Karpas-422 (cell line): ENCODE results near the gene TAT. TPM values are rescaled to one million over a fixed set of nuclear protein-coding genes. Genes with fewer than 3 reads are reported as not detected.
"Not testable (repeated sequence)": the region's sequence is repeated elsewhere in the genome, so short reads cannot be mapped to it uniquely, and the experiment has no call there.

Experiments
- DNase-seq: peaks from one replicate; pipeline ENCODE4 v3.0.0-alpha.2; 2015
- H2AFZ ChIP-seq: fragments of 200-600 bp; sonication (generic); 2 replicates; pipeline ENCODE4 v1.6.1; 2014; ENCODE audit warnings: antibody characterized with exemption, low read length, mixed read lengths
- H3K27ac ChIP-seq: fragments of 200-600 bp; sonication (generic); 2 replicates; pipeline ENCODE4 v1.5.1; 2014; ENCODE audit warnings: mild to moderate bottlenecking, low read length, moderate library complexity
- H3K27me3 ChIP-seq: fragments of 200-600 bp; sonication (generic); 2 replicates; pipeline ENCODE4 v1.6.1; 2014; ENCODE audit warnings: low read length, mixed read lengths
- H3K36me3 ChIP-seq: fragments of 200-600 bp; sonication (generic); 2 replicates; pipeline ENCODE4 v1.6.1; 2014; ENCODE audit warnings: low read length, mixed read lengths; ENCODE audit not compliant: insufficient read depth
- H3K4me1 ChIP-seq: fragments of 200-600 bp; sonication (generic); 2 replicates; pipeline ENCODE4 v1.6.1; 2014; ENCODE audit warnings: mild to moderate bottlenecking, low read length, mixed read lengths
- H3K4me2 ChIP-seq: fragments of 200-600 bp; sonication (generic); 2 replicates; pipeline ENCODE4 v1.6.1; 2014; ENCODE audit warnings: low read length, low read depth, mild to moderate bottlenecking; ENCODE audit not compliant: poor library complexity, severe bottlenecking
- H3K4me3 ChIP-seq: fragments of 200-600 bp; sonication (generic); 2 replicates; pipeline ENCODE4 v1.5.1; 2014; ENCODE audit warnings: mild to moderate bottlenecking, antibody characterized with exemption, low read length, mixed read lengths
- H3K79me2 ChIP-seq: fragments of 200-600 bp; sonication (generic); 2 replicates; pipeline ENCODE4 v1.6.1; 2014; ENCODE audit warnings: mild to moderate bottlenecking, low read length, mixed read lengths
- H3K9ac ChIP-seq: fragments of 200-600 bp; sonication (generic); 2 replicates; pipeline ENCODE4 v1.6.0; 2014; ENCODE audit warnings: low read length
- H3K9me2 ChIP-seq: fragments of 200-600 bp; sonication (generic), shearing (Covaris generic); replicated peaks from 2 replicates; pipeline ENCODE4 v1.6.0; 2014; ENCODE audit warnings: mild to moderate bottlenecking, low read length, moderate library complexity; ENCODE audit not compliant: insufficient read depth
- H3K9me3 ChIP-seq: fragments of 300-700, 200-600 bp; sonication (generic); 2 replicates; pipeline ENCODE4 v1.6.1; 2014; ENCODE audit warnings: low read length, mixed read lengths
- H4K20me1 ChIP-seq: fragments of 200-600 bp; sonication (generic); 2 replicates; pipeline ENCODE4 v1.6.1; 2014; ENCODE audit warnings: mild to moderate bottlenecking, antibody characterized with exemption, low read length, low read depth; ENCODE audit not compliant: insufficient read depth
- total RNA-seq: library from RNA; depleted of rRNA; stranded (reverse); fragments of >200 nt; shearing (Covaris generic); gene quantifications from 2 replicates; pipeline ENCODE4 v1.2.3, GENCODE V29; 2014; ENCODE audit warnings: low replicate concordance; rRNA removed

The TAT gene
- total RNA-seq: not detected in 2 replicates

GRCh38 chr16:71576971-71577370, at the start of gene TAT:
Gene TAT, minus strand, starts transcription at chr16:71577092. Its CDS starts 677 bp downstream, at chr16:71576415.
- no peaks in the 10 kb centered on the region for H3K79me2 ChIP-seq
- H3K4me2 ChIP-seq: no peak within 1 kb of the TSS
- H3K9me3 ChIP-seq: no peaks in the 10 kb centered on the region
- H3K9me2 ChIP-seq: no peaks in the 10 kb centered on the region
- no peak within 1 kb of the TSS for H3K27ac ChIP-seq
- peaks cover 14% of the 10 kb centered on the region for H3K4me1 ChIP-seq
- DNase-seq: no peak
- H3K4me3 ChIP-seq: no peak within 1 kb of the TSS
- H3K36me3 ChIP-seq: no peaks in the 10 kb centered on the region
- H2AFZ ChIP-seq: no peak within 1 kb of the TSS
- H3K9ac ChIP-seq: no peak within 1 kb of the TSS
- no peaks in the 10 kb centered on the region for H4K20me1 ChIP-seq
- H3K27me3 ChIP-seq: 0 out of 2 replicates have a peak, but pooled peaks cover 2% of the 10 kb centered on the region

DNA sequence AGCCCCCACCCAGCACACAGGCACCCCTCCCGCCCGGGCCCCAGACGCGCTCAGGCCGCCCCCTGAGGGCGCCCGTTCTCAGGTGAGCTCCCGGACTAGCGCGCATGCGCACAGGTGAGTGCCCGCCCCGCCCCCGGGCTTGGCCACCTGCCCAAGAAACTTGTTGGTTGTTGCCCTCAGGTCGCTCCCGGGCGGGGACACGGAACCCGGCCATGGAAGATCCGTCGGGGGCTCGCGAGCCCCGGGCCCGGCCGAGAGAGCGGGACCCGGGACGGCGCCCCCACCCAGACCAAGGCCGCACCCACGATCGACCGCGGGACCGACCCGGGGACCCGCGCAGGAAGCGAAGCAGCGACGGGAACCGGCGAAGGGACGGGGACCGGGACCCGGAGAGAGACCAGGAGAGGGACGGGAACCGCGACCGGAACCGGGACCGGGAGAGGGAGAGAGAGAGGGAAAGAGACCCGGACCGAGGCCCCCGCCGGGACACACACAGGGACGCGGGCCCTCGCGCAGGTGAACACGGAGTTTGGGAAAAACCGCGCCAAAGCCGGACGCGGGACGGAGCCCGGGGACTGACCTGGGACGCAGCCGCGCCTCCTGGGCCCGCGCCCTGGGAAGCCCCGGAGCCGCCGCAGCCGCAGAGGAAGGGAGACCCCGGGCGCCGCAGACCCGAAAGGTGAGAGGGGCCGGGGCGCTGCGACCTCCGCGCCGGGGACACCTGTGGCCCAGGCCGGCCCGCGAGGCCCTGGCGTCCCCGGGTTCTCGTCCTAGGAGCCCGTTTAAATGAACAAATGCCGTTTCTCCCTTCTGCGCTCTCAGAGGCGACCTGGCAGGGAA, 49.3 kb upstream of the TAT start, which contains the start of gene MARVELD3:
TSS of gene MARVELD3 (plus strand) at position 167 of the 840 bp plus-strand sequence. CDS start at position 213, 46 bp downstream.
- no peak within 1 kb of the TSS for H2AFZ ChIP-seq
- H3K27me3 ChIP-seq: no peaks in the 10 kb centered on the region
- no peak within 1 kb of the TSS for H3K9ac ChIP-seq
- H3K27ac ChIP-seq: no peak within 1 kb of the TSS
- no peaks in the 10 kb centered on the region for H3K9me2 ChIP-seq
- peaks cover 6% of the 10 kb centered on the region for H3K4me1 ChIP-seq
- no peaks in the 10 kb centered on the region for H3K9me3 ChIP-seq
- H3K4me3 ChIP-seq: no peak within 1 kb of the TSS
- no peaks in the 10 kb centered on the region for H4K20me1 ChIP-seq
- H3K4me2 ChIP-seq: no peak within 1 kb of the TSS
- DNase-seq: no peak
- H3K79me2 ChIP-seq: no peaks in the 10 kb centered on the region
- H3K36me3 ChIP-seq: no peaks in the 10 kb centered on the region

DNA sequence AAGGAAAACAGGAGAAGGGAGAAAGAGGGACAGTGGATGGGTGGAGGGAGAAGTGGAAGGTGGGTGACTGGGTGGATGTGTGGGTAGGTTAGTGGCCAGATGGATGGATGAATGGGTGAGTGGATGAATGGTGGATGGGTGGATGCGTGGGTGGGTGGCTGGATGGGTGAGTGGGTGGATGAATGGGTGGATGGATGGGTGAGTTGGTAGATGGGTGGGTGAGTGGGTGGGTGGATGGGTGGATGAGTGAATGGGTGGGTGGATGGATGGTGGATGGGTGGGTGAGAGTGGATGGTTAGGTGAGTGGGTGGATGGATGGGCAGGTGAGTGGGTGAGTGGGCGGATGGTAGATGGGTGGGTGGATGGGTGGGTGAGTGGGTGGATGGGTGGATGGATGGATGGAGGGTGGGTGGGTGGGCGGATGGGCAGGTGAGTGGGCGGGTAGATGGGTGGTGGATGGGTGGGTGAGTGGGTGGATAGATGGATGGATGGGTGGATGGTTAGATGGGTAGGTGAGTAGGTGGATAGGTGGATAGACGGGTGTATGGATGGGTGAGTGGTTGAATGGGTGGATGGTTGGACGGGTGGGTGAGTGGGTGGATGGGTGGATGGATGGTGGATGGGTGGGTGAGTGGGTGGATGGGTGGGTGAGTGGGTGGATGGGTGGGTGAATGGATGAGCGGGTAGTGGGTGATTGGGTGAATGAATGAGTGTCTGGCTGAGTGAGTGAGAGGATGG, 48.4 kb upstream of the TAT start:
- Histone ChIP-seq H3K9ac (no peak overlapping the region), H3K27me3 (no peaks in the 10 kb centered on the region), H3K36me3 (no peaks in the 10 kb centered on the region), H4K20me1 (no peaks in the 10 kb centered on the region), H3K9me2 (no peaks in the 10 kb centered on the region), H2AFZ (no peak overlapping the region), H3K4me2 (no peak overlapping the region), H3K27ac (no peak overlapping the region), H3K79me2 (no peaks in the 10 kb centered on the region), H3K9me3 (no peaks in the 10 kb centered on the region), H3K4me3 (no peak overlapping the region), H3K4me1 (peaks cover 6% of the 10 kb centered on the region)
- DNase-seq: no peak

DNA sequence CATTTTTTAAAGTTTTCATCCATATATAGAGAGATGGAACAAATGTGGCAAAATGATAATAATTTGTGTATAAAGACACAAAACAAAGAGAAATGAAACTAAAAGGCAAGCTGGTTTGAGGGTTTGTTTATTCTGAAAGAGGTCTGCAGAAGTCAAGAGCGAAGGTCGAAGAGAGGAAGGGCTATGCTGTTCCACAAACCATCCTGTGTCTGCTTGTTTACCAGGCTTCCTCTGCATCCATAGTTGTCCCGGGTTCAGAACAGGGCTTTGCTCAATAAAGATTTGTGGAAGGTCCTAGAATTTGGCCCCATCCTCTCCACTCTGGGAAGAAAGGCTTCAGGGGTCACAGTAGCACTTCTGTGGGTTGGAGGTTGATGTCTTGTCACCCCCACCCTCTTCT, 46.7 kb upstream of the TAT start:
- H2AFZ ChIP-seq: no peak overlapping the region
- H3K9ac ChIP-seq: no peak overlapping the region
- H3K9me2 ChIP-seq: no peaks in the 10 kb centered on the region
- no peaks in the 10 kb centered on the region for H3K9me3 ChIP-seq
- DNase-seq: no peak
- no peaks in the 10 kb centered on the region for H4K20me1 ChIP-seq
- H3K27ac ChIP-seq: no peak overlapping the region
- H3K27me3 ChIP-seq: no peaks in the 10 kb centered on the region
- no peaks in the 10 kb centered on the region for H3K36me3 ChIP-seq
- peaks cover 6% of the 10 kb centered on the region for H3K4me1 ChIP-seq
- no peak overlapping the region for H3K4me2 ChIP-seq
- no peaks in the 10 kb centered on the region for H3K79me2 ChIP-seq
- no peak overlapping the region for H3K4me3 ChIP-seq

DNA sequence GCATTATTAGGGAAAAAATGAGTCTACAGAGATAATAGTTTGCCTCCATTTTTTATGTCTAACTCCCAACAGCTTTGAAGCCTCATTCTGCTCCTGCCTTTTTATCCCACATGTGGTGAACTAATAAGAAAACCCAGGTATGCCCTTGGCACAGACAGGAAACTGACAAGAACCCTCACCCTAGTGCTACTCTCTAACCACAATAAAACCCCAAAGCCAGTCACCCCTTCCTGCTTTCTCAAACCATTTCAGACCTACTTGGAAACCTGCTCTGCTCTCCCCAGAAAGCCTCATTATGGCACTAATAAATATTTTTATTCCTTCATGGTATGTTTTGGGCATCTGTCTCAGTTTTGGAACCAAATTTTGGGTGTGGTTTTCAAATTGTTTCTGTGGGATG, 45.2 kb upstream of the TAT start:
- no peak overlapping the region for H3K9ac ChIP-seq
- DNase-seq: no peak
- no peak overlapping the region for H3K4me2 ChIP-seq
- H3K9me3 ChIP-seq: no peaks in the 10 kb centered on the region
- no peaks in the 10 kb centered on the region for H3K36me3 ChIP-seq
- no peaks in the 10 kb centered on the region for H3K9me2 ChIP-seq
- H3K79me2 ChIP-seq: no peaks in the 10 kb centered on the region
- H2AFZ ChIP-seq: no peak overlapping the region
- no peaks in the 10 kb centered on the region for H4K20me1 ChIP-seq
- no peak overlapping the region for H3K4me3 ChIP-seq
- peaks cover 6% of the 10 kb centered on the region for H3K4me1 ChIP-seq
- H3K27me3 ChIP-seq: no peaks in the 10 kb centered on the region
- H3K27ac ChIP-seq: no peak overlapping the region

DNA sequence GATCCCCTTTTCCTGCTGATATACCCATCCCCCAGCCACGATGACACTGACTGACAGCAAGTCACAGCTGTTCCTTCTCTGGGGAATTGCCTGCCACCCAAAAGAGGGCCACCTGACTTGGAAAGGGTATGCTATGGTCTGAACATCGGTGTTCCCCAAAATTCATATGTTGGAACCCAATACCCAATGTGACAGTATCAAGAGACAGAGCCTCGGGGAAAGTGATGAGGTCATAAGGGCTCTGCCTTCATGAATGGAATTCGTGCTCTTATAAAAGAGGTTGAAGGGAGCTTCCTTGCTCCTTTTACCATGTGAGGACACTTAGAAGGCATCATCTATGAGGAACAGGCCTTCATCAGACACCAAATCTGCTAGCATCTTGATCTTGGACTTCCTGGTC, 41.5 kb upstream of the TAT start:
- Histone ChIP-seq H4K20me1 (no peaks in the 10 kb centered on the region), H2AFZ (no peak overlapping the region), H3K4me2 (no peak overlapping the region), H3K9me3 (no peaks in the 10 kb centered on the region), H3K4me1 (no peaks in the 10 kb centered on the region), H3K79me2 (no peaks in the 10 kb centered on the region), H3K9me2 (no peaks in the 10 kb centered on the region), H3K9ac (no peak overlapping the region), H3K36me3 (no peaks in the 10 kb centered on the region), H3K4me3 (no peak overlapping the region), H3K27ac (no peak overlapping the region), H3K27me3 (no peaks in the 10 kb centered on the region)
- no peak for DNase-seq

- not testable (repeated sequence) for H3K27ac ChIP-seq, H3K4me1 ChIP-seq
These were observed 38.1 kb upstream of the TAT start for GRCh38 chr16:71614956-71615355.

More at GRCh38 chr16:71614956-71615355, 38.1 kb upstream of the TAT start:
- H2AFZ ChIP-seq, H3K79me2 ChIP-seq, H3K9ac ChIP-seq, H3K9me2 ChIP-seq, H3K9me3 ChIP-seq, H3K4me3 ChIP-seq, H3K27me3 ChIP-seq, DNase-seq, H4K20me1 ChIP-seq, H3K4me2 ChIP-seq, H3K36me3 ChIP-seq: not testable (repeated sequence)
